CD4-positive, alpha-beta memory T cell (primary cell): Measurements from ENCODE around the gene ZIC3. TPM values are rescaled to one million over a fixed set of nuclear protein-coding genes. Genes with fewer than 3 reads are reported as not detected.

Experiments used
- CTCF ChIA-PET: fragments of 350-600 bp; sonication (Branson Sonifier 250); formaldehyde crosslinking; loops from one replicate; lab custom pipeline; 2021; ENCODE audit warnings: inconsistent platforms; ENCODE audit not compliant: partially characterized antibody; lab: Charles Lee
- POLR2A ChIA-PET: fragments of 350-600 bp; sonication (Branson Sonifier 250); formaldehyde crosslinking; loops from one replicate; lab custom pipeline; 2021; ENCODE audit not compliant: partially characterized antibody; lab: Charles Lee
- DNase-seq, 5 donors: peaks; one replicate each; pipeline versions ENCODE4 v3.0.0 to v3.0.0-alpha.2; 2020 to 2022; ENCODE audit warnings: mixed read lengths in 1 of 5
- H3K27ac ChIP-seq: one replicate; pipeline ENCODE4 v1.7.0; 2013; ENCODE audit warnings: low read depth, low read length
- H3K27me3 ChIP-seq: 2 replicates; pipeline ENCODE4 v1.7.0; 2013; ENCODE audit warnings: mild to moderate bottlenecking, low read length, moderate library complexity; ENCODE audit not compliant: insufficient read depth
- H3K36me3 ChIP-seq: 2 replicates; pipeline ENCODE4 v1.7.0; 2013; ENCODE audit warnings: mild to moderate bottlenecking, low read length, moderate library complexity; ENCODE audit not compliant: insufficient read depth
- H3K4me1 ChIP-seq: 2 replicates; pipeline ENCODE4 v1.7.0; 2013; ENCODE audit warnings: mild to moderate bottlenecking, low read length, moderate library complexity; ENCODE audit not compliant: insufficient read depth
- H3K4me3 ChIP-seq, 2 donors: one replicate each; pipeline ENCODE4 v1.7.0; 2013; ENCODE audit warnings: low read length in 2 of 2, mild to moderate bottlenecking in 1 of 2
- H3K9me3 ChIP-seq, 2 donors: one replicate each; pipeline ENCODE4 v1.7.0; 2013; ENCODE audit warnings: low read length in 2 of 2, control low read depth in 1 of 2; ENCODE audit not compliant: control insufficient read depth in 1 of 2
- H3K27ac Mint-ChIP-seq, 7 donors: one replicate each; pipeline ENCODE4 v1.8.0; 2020 to 2021; ENCODE audit warnings: mixed read lengths in 7 of 7, mild to moderate bottlenecking in 6 of 7, inconsistent platforms in 3 of 7, moderate library complexity in 3 of 7
- H3K27me3 Mint-ChIP-seq, 2 donors: one replicate each; pipeline ENCODE4 v1.8.0; 2020 to 2021; ENCODE audit warnings: mixed read lengths in 2 of 2
- H3K36me3 Mint-ChIP-seq, 2 donors: one replicate each; pipeline ENCODE4 v1.8.0; 2020 to 2021; ENCODE audit warnings: mixed read lengths in 2 of 2, inconsistent platforms in 1 of 2, mild to moderate bottlenecking in 1 of 2
- H3K4me1 Mint-ChIP-seq, 4 donors: one replicate each; pipeline ENCODE4 v1.8.0; 2020 to 2021; ENCODE audit warnings: mixed read lengths in 4 of 4, mild to moderate bottlenecking in 1 of 4
- H3K4me3 Mint-ChIP-seq, 8 donors: one replicate each; pipeline ENCODE4 v1.8.0; 2020 to 2021; ENCODE audit warnings: mixed read lengths in 8 of 8, mild to moderate bottlenecking in 7 of 8, moderate library complexity in 6 of 8, inconsistent platforms in 3 of 8
- H3K9me3 Mint-ChIP-seq, 8 donors: one replicate each; pipeline ENCODE4 v1.8.0; 2020 to 2021; ENCODE audit warnings: mixed read lengths in 8 of 8, mild to moderate bottlenecking in 5 of 8, inconsistent platforms in 3 of 8, moderate library complexity in 1 of 8
- intact Hi-C: fragments of 100-400 bp; cut with micrococcal nuclease; formaldehyde crosslinking; loops from one replicate; pipeline ENCODE4 v1.15.1; 2023
- polyA plus RNA-seq, 2 donors: library from polyadenylated mRNA; unstranded; fragments of 300-500 nt; fragmentation: Illumina TruSeq; gene quantifications; one replicate each; pipeline ENCODE4 v1.2.3, GENCODE V29; 2021
- total RNA-seq, 2 experiments: library from RNA; stranded (reverse); gene quantifications; one replicate each; pipeline ENCODE4 v1.2.3, GENCODE V29; 2021

Gene ZIC3
- not detected for total RNA-seq
- not detected for polyA plus RNA-seq

DNA sequence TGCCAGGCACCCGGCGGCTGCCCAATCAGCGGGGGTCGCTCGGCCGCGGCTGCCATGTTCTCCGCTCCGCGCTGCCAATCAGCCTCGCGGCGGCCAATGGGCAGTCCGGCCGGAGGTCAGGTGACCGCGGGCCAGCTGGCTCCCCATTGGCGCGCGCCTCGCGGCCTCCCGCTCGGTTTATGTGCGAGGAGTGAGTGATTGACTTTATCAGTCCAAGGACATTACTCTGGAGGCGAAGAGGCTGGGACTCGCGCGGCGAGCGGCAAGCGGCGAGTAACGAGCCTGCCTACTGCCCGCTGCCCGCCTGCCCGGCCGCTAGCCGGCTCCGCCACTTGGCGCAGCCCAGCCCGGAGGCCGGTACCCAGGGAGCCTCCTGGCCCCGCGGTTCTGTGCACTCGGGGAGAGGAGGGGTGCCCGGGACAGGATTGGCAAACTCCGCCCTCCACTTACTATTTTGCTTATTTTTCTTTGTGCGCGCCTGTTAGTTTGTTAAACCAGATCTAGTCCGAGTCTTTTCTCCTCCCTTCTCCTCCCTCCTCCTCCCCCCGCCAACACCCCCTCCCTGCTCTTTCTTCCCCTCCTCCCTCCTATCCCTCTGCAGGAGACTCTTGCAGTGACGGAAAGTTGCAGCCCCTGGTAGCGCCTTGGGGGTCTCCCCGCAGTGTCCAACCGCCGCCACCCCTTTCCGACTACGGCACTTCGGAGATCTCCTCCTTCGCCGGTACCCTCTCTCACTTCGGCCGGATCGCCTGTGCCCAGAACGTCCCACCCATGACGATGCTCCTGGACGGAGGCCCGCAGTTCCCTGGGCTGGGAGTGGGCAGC is at the start of gene ZIC3:
ZIC3 (plus strand) TSS at position 207 of the 825 bp plus-strand sequence; CDS start at position 772, 565 bp downstream.
- Mint-ChIP-seq H3K27me3 (peaks cover 26% of the 10 kb centered on the region in 2 donors), H3K4me1 (peaks cover 7 to 16% (median 12%) of the 10 kb centered on the region in 4 donors), H3K4me3 (peak within 1 kb of the TSS; percentile 3 to 83 (median 44)), H3K27ac (peak within 1 kb of the TSS in 2 of 7 donors; percentile 9 to 71), H3K36me3 (peaks cover 0 to 5% of the 10 kb centered on the region in 2 donors), H3K9me3 (peaks cover 0 to 8% (median 5%) of the 10 kb centered on the region in 8 donors)
- Histone ChIP-seq H3K27me3 (no peaks in the 10 kb centered on the region), H3K27ac (no peak within 1 kb of the TSS), H3K36me3 (no peaks in the 10 kb centered on the region), H3K9me3 (no peaks in the 10 kb centered on the region), H3K4me3 (no peak within 1 kb of the TSS), H3K4me1 (no peaks in the 10 kb centered on the region)
- intact Hi-C loops, result no loop called here
- DNase-seq, result no peak
- ChIA-PET POLR2A (no interaction called here), CTCF (no interaction called here)

DNA sequence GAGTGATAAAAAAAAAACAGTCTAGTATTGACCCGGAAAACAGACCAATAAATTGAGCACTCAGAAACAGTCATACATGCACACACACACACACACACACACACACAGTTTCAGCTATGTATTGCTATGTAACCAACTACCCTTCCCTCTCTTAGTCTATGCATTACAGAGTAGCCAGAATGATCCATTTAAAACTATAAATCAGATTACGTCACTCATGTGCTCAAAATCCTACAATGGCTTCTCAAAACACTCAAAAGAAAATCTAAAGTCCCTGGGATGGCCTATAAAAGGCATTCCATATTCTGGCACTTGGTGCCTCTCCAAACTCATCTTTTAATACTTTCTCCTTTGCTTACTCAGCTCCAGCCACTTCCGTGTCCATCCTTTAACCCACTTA is 46.5 kb upstream of the ZIC3 start:
- no peak overlapping the region for H3K27ac ChIP-seq
- H3K9me3 ChIP-seq, result no peaks in the 10 kb centered on the region
- H3K27me3 Mint-ChIP-seq, result no peaks in the 10 kb centered on the region
- no peaks in the 10 kb centered on the region for H3K4me1 ChIP-seq
- H3K9me3 Mint-ChIP-seq, result peaks cover 0 to 3% (median 0%) of the 10 kb centered on the region in 8 donors
- ChIA-PET CTCF (interaction anchor here (0.7 kb wide), 1 partner anchor 175 kb away, joined by 3 read pairs; no protein-coding TSS in a partner anchor), POLR2A (no interaction called here)
- DNase-seq, result no peak
- H3K4me3 Mint-ChIP-seq, result no peak overlapping the region
- no peak overlapping the region for H3K27ac Mint-ChIP-seq
- intact Hi-C loops, result no loop called here
- H3K36me3 ChIP-seq, result no peaks in the 10 kb centered on the region
- H3K36me3 Mint-ChIP-seq, result no peaks in the 10 kb centered on the region
- H3K27me3 ChIP-seq, result no peaks in the 10 kb centered on the region
- no peaks in the 10 kb centered on the region for H3K4me1 Mint-ChIP-seq
- H3K4me3 ChIP-seq, result no peak overlapping the region

GRCh38 chrX:137545711-137546651 is 19.9 kb upstream of the ZIC3 start:
- H3K27me3 Mint-ChIP-seq, result peaks cover 12 to 16% of the 10 kb centered on the region in 2 donors
- POLR2A ChIA-PET, result no interaction called here
- no peak overlapping the region for H3K27ac ChIP-seq

DNA sequence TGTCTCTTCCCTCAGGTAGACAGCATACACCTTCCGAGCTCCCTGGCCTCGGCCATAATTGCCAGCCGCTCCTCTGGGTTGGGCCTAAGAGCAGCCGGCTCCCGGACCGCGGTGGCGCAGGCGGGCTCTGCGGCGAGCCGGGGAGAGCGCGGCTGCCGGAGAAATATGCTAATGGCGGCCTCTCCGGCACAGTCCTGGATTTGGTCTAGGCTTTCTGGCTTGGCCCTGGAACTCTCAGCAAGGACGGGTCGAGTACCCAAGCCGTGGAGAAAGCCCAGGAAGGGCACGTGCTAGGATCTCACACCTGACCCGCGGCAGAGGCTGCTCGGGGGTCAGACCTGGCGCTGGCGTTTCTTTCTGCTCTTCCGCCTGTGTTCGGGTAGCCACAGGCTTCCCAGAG is 18.6 kb upstream of the ZIC3 start:
- no peak for DNase-seq
- H3K4me1 Mint-ChIP-seq, result peaks cover 5 to 15% (median 7%) of the 10 kb centered on the region in 4 donors
- Histone ChIP-seq H3K4me1 (no peaks in the 10 kb centered on the region), H3K36me3 (no peaks in the 10 kb centered on the region), H3K9me3 (no peaks in the 10 kb centered on the region), H3K27me3 (no peaks in the 10 kb centered on the region), H3K27ac (no peak overlapping the region), H3K4me3 (no peak overlapping the region)
- CTCF ChIA-PET, result no interaction called here
- peaks cover 17 to 23% of the 10 kb centered on the region in 2 donors for H3K27me3 Mint-ChIP-seq
- H3K36me3 Mint-ChIP-seq, result no peaks in the 10 kb centered on the region
- no peak overlapping the region for H3K27ac Mint-ChIP-seq
- H3K4me3 Mint-ChIP-seq, result peak overlapping the region in 1 of 8 donors; percentile 33
- intact Hi-C loops, result no loop called here
- H3K9me3 Mint-ChIP-seq, result peaks cover 0 to 5% (median 0%) of the 10 kb centered on the region in 8 donors
- POLR2A ChIA-PET, result no interaction called here

More at GRCh38 chrX:137545711-137546651, 19.9 kb upstream of the ZIC3 start:
- CTCF ChIA-PET, result no interaction called here
- no peaks in the 10 kb centered on the region for H3K36me3 ChIP-seq
- no peak overlapping the region for H3K4me3 ChIP-seq
- Mint-ChIP-seq H3K9me3 (peaks cover 0 to 2% (median 0%) of the 10 kb centered on the region in 8 donors), H3K27ac (peak overlapping the region in 1 of 7 donors; percentile 57), H3K36me3 (no peaks in the 10 kb centered on the region), H3K4me3 (no peak overlapping the region), H3K4me1 (peaks cover under 1 to 11% (median 4%) of the 10 kb centered on the region in 4 donors)
- no peaks in the 10 kb centered on the region for H3K4me1 ChIP-seq
- H3K27me3 ChIP-seq, result no peaks in the 10 kb centered on the region
- H3K9me3 ChIP-seq, result no peaks in the 10 kb centered on the region
- intact Hi-C loops, result no loop called here
- no peak for DNase-seq

DNA sequence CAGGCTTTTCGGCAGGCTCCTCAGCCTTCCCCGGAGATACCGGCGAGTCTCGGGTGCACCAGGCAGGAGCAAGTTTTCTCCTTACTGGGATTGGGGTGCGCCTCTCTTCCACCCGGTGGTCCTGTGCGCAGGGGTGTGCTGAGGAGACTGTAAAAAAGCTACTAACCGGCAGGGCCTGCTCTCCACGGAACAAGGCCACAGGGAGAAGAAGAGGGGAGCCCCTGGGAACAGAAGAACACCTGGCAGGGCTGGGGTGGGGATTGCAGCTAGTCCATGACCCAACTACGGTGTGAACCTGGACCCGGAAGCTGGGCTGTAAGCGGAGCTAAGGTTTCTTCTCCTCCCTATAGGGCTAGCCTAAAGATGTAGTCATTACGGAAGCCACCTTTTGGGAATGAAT is 17.7 kb upstream of the ZIC3 start:
- POLR2A ChIA-PET, result no interaction called here
- H3K36me3 Mint-ChIP-seq, result no peaks in the 10 kb centered on the region
- no peak for DNase-seq
- Histone ChIP-seq H3K36me3 (no peaks in the 10 kb centered on the region), H3K27ac (no peak overlapping the region), H3K4me1 (no peaks in the 10 kb centered on the region), H3K4me3 (no peak overlapping the region), H3K9me3 (no peaks in the 10 kb centered on the region), H3K27me3 (no peaks in the 10 kb centered on the region)
- peak overlapping the region in 2 of 8 donors; percentile 22 to 33 for H3K4me3 Mint-ChIP-seq
- peaks cover 5 to 15% (median 7%) of the 10 kb centered on the region in 4 donors for H3K4me1 Mint-ChIP-seq
- no peak overlapping the region for H3K27ac Mint-ChIP-seq
- H3K9me3 Mint-ChIP-seq, result peaks cover 0 to 5% (median 0%) of the 10 kb centered on the region in 8 donors
- intact Hi-C loops, result no loop called here
- peaks cover 20 to 24% of the 10 kb centered on the region in 2 donors for H3K27me3 Mint-ChIP-seq
- CTCF ChIA-PET, result no interaction called here

- no peaks in the 10 kb centered on the region for H3K27me3 ChIP-seq
- Mint-ChIP-seq H3K36me3 (no peaks in the 10 kb centered on the region), H3K27ac (no peak overlapping the region), H3K4me3 (peak overlapping the region in 1 of 8 donors; percentile 22), H3K4me1 (peaks cover 5 to 15% (median 7%) of the 10 kb centered on the region in 4 donors), H3K9me3 (peaks cover 0 to 5% (median 0%) of the 10 kb centered on the region in 8 donors), H3K27me3 (peaks cover 20 to 22% of the 10 kb centered on the region in 2 donors)
- no peak overlapping the region for H3K27ac ChIP-seq
- H3K36me3 ChIP-seq, result no peaks in the 10 kb centered on the region
- H3K4me1 ChIP-seq, result no peaks in the 10 kb centered on the region
- no peak overlapping the region for H3K4me3 ChIP-seq
- no peak for DNase-seq
- no peaks in the 10 kb centered on the region for H3K9me3 ChIP-seq
- intact Hi-C loops, result no loop called here
- CTCF ChIA-PET, result no interaction called here
- POLR2A ChIA-PET, result no interaction called here
These were observed 16.9 kb upstream of the ZIC3 start for GRCh38 chrX:137549073-137549472.
